Measurements from ENCODE around the gene CHD3. TPM values are rescaled to one million over a fixed set of nuclear protein-coding genes. Genes with fewer than 3 reads are reported as not detected.

CHD3 gene
- total and polyA plus RNA-seq, 2 of the 13 experiments (the other 11 are each of a cell fraction or from before 2014, with no cell fraction given): 2.7 to 3.7 TPM

GRCh38 chr17:7885367-7886226 lies 3.0 kb upstream of the CHD3 start (continued):
- TF ChIP-seq PAXIP1 (CRISPR knock-in tag; conservative IDR thresholded peaks at IDR 0.05) (no peak), LBX2 (CRISPR knock-in tag; IDR thresholded peaks at IDR 0.05; ENCODE audit: borderline replicate concordance) (no peak), ZNF766 (CRISPR knock-in tag; IDR thresholded peaks at IDR 0.05; ENCODE audit: borderline replicate concordance) (no peak), KAT2B (IDR thresholded peaks at IDR 0.05; ENCODE audit: borderline replicate concordance, low read depth, low read length) (no peak), FOSL1 (CRISPR knock-in tag; IDR thresholded peaks at IDR 0.05; ENCODE audit: borderline replicate concordance) (no peak), RNF2 (conservative IDR thresholded peaks at IDR 0.05; ENCODE audit: low read depth) (no peak), ISL2 (CRISPR knock-in tag; IDR thresholded peaks at IDR 0.05) (no peak), ZNF773 (CRISPR knock-in tag; IDR thresholded peaks at IDR 0.05; ENCODE audit: borderline replicate concordance) (no peak), FOXJ3 (CRISPR knock-in tag; IDR thresholded peaks at IDR 0.05; ENCODE audit: borderline replicate concordance) (no peak), ZSCAN20 (CRISPR knock-in tag; IDR thresholded peaks at IDR 0.05; ENCODE audit: borderline replicate concordance) (no peak), TFAP4 (IDR thresholded peaks at IDR 0.05; ENCODE audit: borderline replicate concordance, low read depth) (peak; percentile 83), HDAC1 (CRISPR knock-in tag; IDR thresholded peaks at IDR 0.05) (peak; percentile 18; the same call in 1 of the 2 replicates), TOPORS (CRISPR knock-in tag; IDR thresholded peaks at IDR 0.05) (no peak), SIN3A (IDR thresholded peaks at IDR 0.05; ENCODE audit: borderline replicate concordance, low read depth, low read length) (peak; percentile 23; the same call in 1 of the 2 replicates), TRIM22 (IDR thresholded peaks at IDR 0.05) (no peak), ZNF816 (CRISPR knock-in tag; IDR thresholded peaks at IDR 0.05; ENCODE audit: borderline replicate concordance) (no peak), TEF (CRISPR knock-in tag; IDR thresholded peaks at IDR 0.05) (no peak), ZNF281 (CRISPR knock-in tag; IDR thresholded peaks at IDR 0.05; ENCODE audit: borderline replicate concordance) (peak; percentile 82; the same call in 1 of the 2 replicates), RCOR2 (CRISPR knock-in tag; IDR thresholded peaks at IDR 0.05) (no peak)
